Upper lobe of left lung (tissue), 4 donors: ENCODE results near the gene SECISBP2L.

ENCODE experiments used
- POLR2A ChIP-seq, 4 donors: fragments of 450-650 bp; IDR thresholded peaks; one replicate each; pipeline ENCODE4 v1.5.1; 2016 to 2017; ENCODE audit warnings: antibody characterized with exemption in 4 of 4, mild to moderate bottlenecking in 2 of 4
- POLR2AphosphoS5 ChIP-seq, 2 donors: sonication (generic); formaldehyde crosslinking; IDR thresholded peaks; one replicate each; pipeline ENCODE4 v1.5.1; 2017; ENCODE audit warnings: antibody characterized with exemption in 2 of 2
- TF ChIP-seq, protein P1 (sequence below), 6 experiments: fragments of 450-650 bp in 4 of 6; fragments of 200-600 bp in 2 of 6; sonication (generic) in 2 of 6; IDR thresholded peaks; one replicate each; pipeline ENCODE4 v1.5.1; 2016 to 2019; ENCODE audit warnings: antibody characterized with exemption in 6 of 6

DNA sequence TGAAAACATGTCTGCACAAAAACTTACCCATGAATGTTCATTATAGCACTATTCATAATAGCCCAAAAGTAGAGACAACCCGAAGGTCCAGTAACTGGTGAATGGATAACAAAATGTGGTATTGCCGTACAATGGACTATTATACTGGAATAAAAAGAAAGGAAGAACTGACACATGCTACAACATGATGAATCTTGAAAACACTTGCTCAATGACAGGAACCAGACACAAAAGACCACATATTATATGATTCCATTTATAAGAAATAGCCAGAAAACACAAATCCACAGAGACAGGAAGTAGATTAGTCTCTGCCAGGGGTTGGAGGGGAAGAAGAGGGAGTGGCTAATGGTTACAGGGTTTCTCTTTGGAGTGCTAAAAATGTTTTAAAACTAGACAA, 100.9 kb downstream of the SECISBP2L start:
- TF ChIP-seq, protein P1, sequence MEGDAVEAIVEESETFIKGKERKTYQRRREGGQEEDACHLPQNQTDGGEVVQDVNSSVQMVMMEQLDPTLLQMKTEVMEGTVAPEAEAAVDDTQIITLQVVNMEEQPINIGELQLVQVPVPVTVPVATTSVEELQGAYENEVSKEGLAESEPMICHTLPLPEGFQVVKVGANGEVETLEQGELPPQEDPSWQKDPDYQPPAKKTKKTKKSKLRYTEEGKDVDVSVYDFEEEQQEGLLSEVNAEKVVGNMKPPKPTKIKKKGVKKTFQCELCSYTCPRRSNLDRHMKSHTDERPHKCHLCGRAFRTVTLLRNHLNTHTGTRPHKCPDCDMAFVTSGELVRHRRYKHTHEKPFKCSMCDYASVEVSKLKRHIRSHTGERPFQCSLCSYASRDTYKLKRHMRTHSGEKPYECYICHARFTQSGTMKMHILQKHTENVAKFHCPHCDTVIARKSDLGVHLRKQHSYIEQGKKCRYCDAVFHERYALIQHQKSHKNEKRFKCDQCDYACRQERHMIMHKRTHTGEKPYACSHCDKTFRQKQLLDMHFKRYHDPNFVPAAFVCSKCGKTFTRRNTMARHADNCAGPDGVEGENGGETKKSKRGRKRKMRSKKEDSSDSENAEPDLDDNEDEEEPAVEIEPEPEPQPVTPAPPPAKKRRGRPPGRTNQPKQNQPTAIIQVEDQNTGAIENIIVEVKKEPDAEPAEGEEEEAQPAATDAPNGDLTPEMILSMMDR (IDR thresholded peaks at IDR 0.05) = no peak
- TF ChIP-seq POLR2A (IDR thresholded peaks at IDR 0.05) = no peak
- no peak for TF ChIP-seq POLR2AphosphoS5 (IDR thresholded peaks at IDR 0.05)
